NCI-H128 (cell line): ENCODE measurements around the gene LIMK1.
A peak's percentile ranks its signal among the peaks of the same experiment; 100 is the strongest.
"Not testable (repeated sequence)": the region's sequence is repeated elsewhere in the genome, so short reads cannot be mapped to it uniquely, and the experiment has no call there.

Experiments
- DNase-seq: peaks from one replicate; lab custom pipeline; 2025; ENCODE audit not compliant: unreplicated experiment; lab: John Stamatoyannopoulos, UW

LIMK1 gene

GRCh38 chr7:74083117-74083876, at the start of gene LIMK1:
TSS of gene LIMK1 (plus strand) at chr7:74083804. CDS start at chr7:74083991, 187 bp downstream.
- peak; percentile 73 for DNase-seq

GRCh38 chr7:74037609-74038008, 46.0 kb upstream of the LIMK1 start:
- DNase-seq = no peak

- no peak for DNase-seq
These were observed 45.2 kb upstream of the LIMK1 start for GRCh38 chr7:74038194-74038961.

- no peak for DNase-seq
These were observed 44.3 kb upstream of the LIMK1 start for GRCh38 chr7:74039337-74039736.

- DNase-seq = no peak
These were observed 43.4 kb upstream of the LIMK1 start for GRCh38 chr7:74040101-74040790.

- DNase-seq = no peak
These were observed 42.6 kb upstream of the LIMK1 start for GRCh38 chr7:74040791-74041520.

GRCh38 chr7:74042746-74043522, 40.7 kb upstream of the LIMK1 start:
- no peak for DNase-seq

- DNase-seq = no peak
These were observed 40.1 kb upstream of the LIMK1 start for GRCh38 chr7:74043523-74043951.

GRCh38 chr7:74044366-74045350, 38.9 kb upstream of the LIMK1 start:
- DNase-seq = no peak

- not testable (repeated sequence) for DNase-seq
These were observed 37.0 kb upstream of the LIMK1 start for GRCh38 chr7:74046581-74046980.

- DNase-seq = no peak
These were observed 35.7 kb upstream of the LIMK1 start for GRCh38 chr7:74047804-74048380.

- DNase-seq = no peak
These were observed 34.5 kb upstream of the LIMK1 start for GRCh38 chr7:74048999-74049599.

GRCh38 chr7:74049997-74050798, 33.4 kb upstream of the LIMK1 start:
- no peak for DNase-seq

GRCh38 chr7:74051193-74051592, 32.4 kb upstream of the LIMK1 start:
- DNase-seq = no peak

GRCh38 chr7:74051629-74052410, 31.8 kb upstream of the LIMK1 start:
- no peak for DNase-seq

- no peak for DNase-seq
These were observed 31.0 kb upstream of the LIMK1 start for GRCh38 chr7:74052628-74053027.
